Measurements from ENCODE around the gene C16orf96. TPM values are rescaled to one million over a fixed set of nuclear protein-coding genes. Genes with fewer than 3 reads are reported as not detected.

C16orf96 gene
- polyA plus RNA-seq, 1 donor, result 0.18 TPM

DNA sequence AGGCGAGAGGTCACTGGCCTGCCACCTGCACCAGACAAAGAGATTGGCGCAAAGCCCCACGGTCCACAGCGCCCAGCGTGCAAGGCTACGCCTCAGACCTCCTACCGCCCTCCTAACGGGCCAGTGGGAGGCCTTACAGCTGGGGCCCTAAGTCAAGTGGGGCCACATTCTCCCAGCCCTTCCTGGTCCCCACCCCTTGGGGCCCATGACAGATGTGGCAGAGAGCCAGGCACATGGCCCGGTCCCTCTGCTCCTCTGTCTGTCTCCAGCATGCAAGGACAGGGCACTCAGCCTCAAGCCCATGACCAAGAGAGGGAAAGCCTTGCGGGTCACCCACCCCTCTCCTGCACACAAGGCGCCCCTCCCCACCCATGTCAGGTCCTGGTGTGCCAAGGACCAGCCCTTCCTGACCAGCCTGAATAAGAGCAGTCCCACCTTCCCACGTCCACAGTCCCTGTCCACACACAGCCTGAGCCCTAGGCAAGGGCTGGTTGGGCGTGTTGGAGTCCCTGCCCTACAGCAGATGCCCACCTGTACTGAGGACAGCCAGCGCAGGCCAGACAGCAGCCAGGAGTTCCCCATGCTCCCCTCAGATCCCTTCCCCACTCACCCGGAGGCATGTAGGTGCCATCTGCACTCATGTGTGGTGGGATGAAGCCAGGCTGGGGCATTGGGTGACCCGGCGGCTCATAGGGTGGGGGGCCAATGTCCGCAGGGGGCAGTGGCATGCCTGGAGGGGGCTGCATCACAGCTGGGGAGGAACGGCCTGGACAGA lies 42.9 kb upstream of the C16orf96 start:
- Histone ChIP-seq H3K36me3 (ENCODE audit: control insufficient read depth, insufficient read depth, low read length) (peaks cover 57% of the 10 kb centered on the region), H3K27ac (ENCODE audit: low read length) (no peak overlapping the region), H3K4me1 (ENCODE audit: control insufficient read depth, insufficient read depth, low read length) (no peaks in the 10 kb centered on the region), H3K27me3 (ENCODE audit: control insufficient read depth, insufficient read depth, low read length) (no peaks in the 10 kb centered on the region), H3K9me3 (ENCODE audit: control insufficient read depth, low read depth, low read length) (no peaks in the 10 kb centered on the region), H3K4me3 (ENCODE audit: low read length) (no peak overlapping the region)
- no CpG with 5 or more reads among the region's 19 CpGs for WGBS (ENCODE audit: insufficient coverage, low lambda C conversion rate)
- peak in 1 of 2 donors; percentile 29 for DNase-seq

DNA sequence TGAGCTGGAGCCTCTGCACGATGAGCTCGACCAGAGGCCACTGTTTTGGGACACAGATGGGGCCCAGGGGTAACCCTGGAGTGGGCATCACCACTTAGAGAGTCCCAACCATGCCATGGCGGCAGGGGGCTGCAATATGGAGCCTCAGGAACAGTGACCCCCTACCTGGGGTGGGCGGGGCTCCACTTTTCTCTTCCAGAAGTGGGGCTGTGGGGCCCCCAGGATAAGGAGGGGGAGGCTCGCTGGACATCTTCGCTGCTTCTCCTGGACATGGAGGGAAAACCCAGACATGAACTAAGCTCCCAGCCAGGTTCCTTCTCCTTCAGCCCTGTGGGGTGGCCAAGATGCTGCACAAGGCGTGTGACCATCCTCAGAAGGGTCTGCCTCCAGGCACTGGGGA lies 42.3 kb upstream of the C16orf96 start:
- Histone ChIP-seq H3K27ac (ENCODE audit: low read length) (no peak overlapping the region), H3K36me3 (ENCODE audit: control insufficient read depth, insufficient read depth, low read length) (peaks cover 51% of the 10 kb centered on the region), H3K4me3 (ENCODE audit: low read length) (no peak overlapping the region), H3K4me1 (ENCODE audit: control insufficient read depth, insufficient read depth, low read length) (no peaks in the 10 kb centered on the region), H3K9me3 (ENCODE audit: control insufficient read depth, low read depth, low read length) (no peaks in the 10 kb centered on the region), H3K27me3 (ENCODE audit: control insufficient read depth, insufficient read depth, low read length) (no peaks in the 10 kb centered on the region)
- WGBS (ENCODE audit: insufficient coverage, low lambda C conversion rate), result no CpG with 5 or more reads among the region's 7 CpGs
- DNase-seq, result no peak

DNA sequence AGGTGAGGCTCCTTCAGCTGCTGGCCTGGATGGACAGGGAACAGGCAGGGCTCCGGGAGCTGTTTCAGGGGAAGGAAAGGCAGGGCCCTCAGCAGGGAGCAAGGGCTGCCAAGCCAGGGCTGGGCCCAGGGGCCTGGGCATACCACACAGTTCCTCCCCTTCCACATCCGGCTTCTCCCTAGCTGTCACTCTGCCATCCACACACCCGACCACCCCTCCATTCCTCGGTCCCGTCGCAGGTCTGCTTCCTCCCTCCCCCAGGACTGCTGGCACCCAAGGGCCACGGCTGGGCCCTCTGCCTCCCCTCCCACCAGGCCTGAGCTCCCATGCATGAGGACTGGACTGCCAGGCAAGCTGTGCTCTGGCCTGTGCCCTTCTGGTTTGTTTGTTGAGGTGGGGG lies 41.5 kb upstream of the C16orf96 start:
- peak overlapping the region; percentile 23 for H3K27ac ChIP-seq (ENCODE audit: low read length)
- peaks cover 43% of the 10 kb centered on the region for H3K36me3 ChIP-seq (ENCODE audit: control insufficient read depth, insufficient read depth, low read length)
- no CpG with 5 or more reads among the region's 7 CpGs for WGBS (ENCODE audit: insufficient coverage, low lambda C conversion rate)

DNA sequence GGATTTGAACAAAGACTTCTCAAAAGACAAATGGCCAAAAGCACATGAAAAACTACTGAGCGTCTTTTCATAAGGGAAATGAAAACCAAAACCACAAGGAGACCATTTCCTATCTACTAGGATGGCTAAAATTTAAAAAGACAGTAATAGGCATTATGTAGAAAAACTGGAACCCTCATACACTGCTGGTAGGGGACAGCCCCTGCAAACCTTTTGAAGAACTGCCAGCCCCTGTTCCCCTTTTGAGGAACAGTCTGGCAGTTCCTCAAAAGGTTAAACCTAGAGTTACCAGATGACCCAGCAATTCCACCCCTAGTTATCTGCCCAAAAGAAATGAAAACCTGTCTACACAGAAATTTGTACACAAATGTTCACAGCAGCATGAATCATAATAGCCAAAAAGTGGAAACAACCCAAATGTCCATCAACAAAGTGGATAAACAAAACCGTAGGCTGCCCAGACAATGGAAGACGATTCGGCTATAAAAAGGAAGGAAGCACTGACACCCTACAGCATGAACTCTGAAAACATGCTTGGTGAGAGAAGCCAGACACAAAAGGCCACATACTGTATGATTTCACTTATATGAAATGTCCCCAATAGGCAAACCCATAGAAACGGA lies 40.4 kb upstream of the C16orf96 start:
- no peaks in the 10 kb centered on the region for H3K27me3 ChIP-seq (ENCODE audit: control insufficient read depth, insufficient read depth, low read length)
- H3K27ac ChIP-seq (ENCODE audit: low read length), result no peak overlapping the region
- no peaks in the 10 kb centered on the region for H3K4me1 ChIP-seq (ENCODE audit: control insufficient read depth, insufficient read depth, low read length)
- DNase-seq, result no peak
- WGBS (ENCODE audit: insufficient coverage, low lambda C conversion rate), result 100% methylated on average over 1 of the region's 5 CpGs
- H3K36me3 ChIP-seq (ENCODE audit: control insufficient read depth, insufficient read depth, low read length), result peaks cover 35% of the 10 kb centered on the region
- no peak overlapping the region for H3K4me3 ChIP-seq (ENCODE audit: low read length)
- H3K9me3 ChIP-seq (ENCODE audit: control insufficient read depth, low read depth, low read length), result no peaks in the 10 kb centered on the region

More for the DNA sequence above, 41.5 kb upstream of the C16orf96 start:
- Histone ChIP-seq H3K27me3 (ENCODE audit: control insufficient read depth, insufficient read depth, low read length) (no peaks in the 10 kb centered on the region), H3K4me3 (ENCODE audit: low read length) (no peak overlapping the region), H3K9me3 (ENCODE audit: control insufficient read depth, low read depth, low read length) (no peaks in the 10 kb centered on the region), H3K4me1 (ENCODE audit: control insufficient read depth, insufficient read depth, low read length) (no peaks in the 10 kb centered on the region)
- DNase-seq, result no peak

DNA sequence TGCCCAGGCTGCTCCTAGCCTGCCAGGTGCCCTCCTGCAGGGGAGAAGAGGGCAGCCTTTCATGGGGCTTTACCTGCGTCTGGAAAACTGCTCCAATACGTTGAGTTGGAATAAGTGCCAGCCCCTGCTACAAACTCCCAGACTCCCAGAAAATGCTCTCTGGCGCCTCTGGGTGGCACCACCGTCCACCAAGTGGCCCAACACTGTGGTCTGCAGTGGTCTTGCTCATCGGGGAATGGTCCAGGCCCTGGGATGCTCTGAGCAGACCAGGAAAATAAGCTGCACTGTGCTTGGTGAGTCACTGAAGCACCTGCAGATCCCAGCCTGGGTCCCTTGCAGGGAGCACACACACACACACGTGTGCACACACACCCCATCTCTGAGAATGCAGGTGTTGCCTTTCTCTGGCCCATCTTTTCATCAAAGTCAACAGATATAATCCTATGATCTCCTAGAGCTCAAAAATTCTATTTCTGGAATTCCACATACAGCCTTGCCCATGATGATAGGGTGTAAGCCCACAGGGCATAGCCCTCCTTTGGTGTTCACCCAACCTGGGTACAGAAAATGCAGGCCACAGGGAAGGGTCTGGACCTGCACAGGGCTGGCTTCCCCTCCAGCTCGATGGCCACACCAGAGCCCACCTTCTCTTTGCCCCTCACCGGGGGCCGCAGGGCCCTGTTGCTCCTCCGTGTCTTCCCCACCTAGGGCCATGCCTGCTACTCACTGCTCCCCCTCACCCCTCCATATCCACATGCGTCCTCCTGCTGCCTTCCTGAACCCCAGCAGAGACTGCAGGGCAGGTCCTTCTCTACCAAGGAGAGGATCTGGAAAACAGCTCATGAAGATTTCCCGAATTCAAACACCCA lies 38.1 kb upstream of the C16orf96 start:
- peaks cover 26% of the 10 kb centered on the region for H3K36me3 ChIP-seq (ENCODE audit: control insufficient read depth, insufficient read depth, low read length)
- H3K27me3 ChIP-seq (ENCODE audit: control insufficient read depth, insufficient read depth, low read length), result no peaks in the 10 kb centered on the region
- H3K4me1 ChIP-seq (ENCODE audit: control insufficient read depth, insufficient read depth, low read length), result no peaks in the 10 kb centered on the region
- no peaks in the 10 kb centered on the region for H3K9me3 ChIP-seq (ENCODE audit: control insufficient read depth, low read depth, low read length)
- no CpG with 5 or more reads among the region's 12 CpGs for WGBS (ENCODE audit: insufficient coverage, low lambda C conversion rate)
- H3K27ac ChIP-seq (ENCODE audit: low read length), result no peak overlapping the region
- H3K4me3 ChIP-seq (ENCODE audit: low read length), result no peak overlapping the region
- peak in 1 of 2 donors; percentile 21 for DNase-seq

DNA sequence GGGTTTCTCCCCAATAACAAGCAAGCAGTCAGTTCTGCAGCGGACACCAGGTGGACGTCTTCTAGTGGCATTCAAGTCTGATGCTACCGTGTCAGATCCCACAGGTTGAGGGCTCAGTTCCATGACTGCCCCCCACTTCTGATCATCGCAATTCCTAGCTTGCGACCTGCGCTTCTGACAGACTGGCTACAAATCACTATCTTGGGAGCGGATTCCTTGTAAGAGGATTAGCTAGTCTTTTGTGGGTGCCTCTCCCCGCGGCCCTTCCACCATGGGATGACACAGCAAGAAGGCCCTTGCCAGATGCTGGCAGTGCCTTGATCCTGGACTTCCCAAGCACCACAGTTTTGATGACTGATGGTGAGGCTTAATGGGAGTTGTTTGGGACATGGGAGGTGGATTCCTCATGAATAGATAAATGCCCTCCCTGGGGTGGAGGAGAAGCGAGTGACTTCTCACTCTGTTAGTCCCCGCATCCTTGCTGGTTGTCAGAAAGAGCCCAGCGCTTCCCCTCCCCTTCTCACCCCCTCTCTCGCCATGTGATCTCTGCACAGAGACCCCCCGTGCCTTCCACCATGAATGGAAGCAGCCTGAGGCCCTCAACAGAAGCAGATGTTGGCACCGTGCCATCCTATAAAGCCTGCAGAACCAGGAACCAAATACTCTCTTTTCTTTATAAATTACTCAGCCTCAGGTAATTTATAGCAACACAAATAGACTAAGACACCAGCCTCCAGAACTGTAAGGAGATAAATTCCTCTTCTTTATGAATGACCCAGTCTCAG lies 36.7 kb upstream of the C16orf96 start:
- Histone ChIP-seq H3K4me1 (ENCODE audit: control insufficient read depth, insufficient read depth, low read length) (no peaks in the 10 kb centered on the region), H3K27ac (ENCODE audit: low read length) (no peak overlapping the region), H3K9me3 (ENCODE audit: control insufficient read depth, low read depth, low read length) (no peaks in the 10 kb centered on the region), H3K27me3 (ENCODE audit: control insufficient read depth, insufficient read depth, low read length) (no peaks in the 10 kb centered on the region), H3K36me3 (ENCODE audit: control insufficient read depth, insufficient read depth, low read length) (peaks cover 20% of the 10 kb centered on the region), H3K4me3 (ENCODE audit: low read length) (no peak overlapping the region)
- DNase-seq, result no peak
- WGBS (ENCODE audit: insufficient coverage, low lambda C conversion rate), result no CpG with 5 or more reads among the region's 15 CpGs

DNA sequence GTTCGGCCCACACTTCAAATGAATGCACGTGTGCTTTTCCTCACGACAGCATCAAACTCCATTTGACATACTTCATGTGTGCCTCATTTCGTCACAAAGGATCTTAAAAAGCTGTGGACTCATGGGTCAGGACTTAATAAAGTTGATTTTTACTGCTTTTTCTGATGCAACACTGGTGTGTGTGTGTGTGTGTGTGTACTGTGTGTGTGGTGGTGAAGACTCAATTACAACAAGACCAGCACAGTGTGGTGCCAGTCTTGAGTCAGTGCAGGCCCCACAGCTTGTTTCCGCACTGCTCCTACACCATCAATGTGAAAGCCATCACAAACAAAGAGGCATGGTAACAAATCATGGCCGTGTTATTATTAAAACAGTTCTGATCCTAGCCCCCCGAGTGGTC lies 35.2 kb upstream of the C16orf96 start:
- peaks cover 20% of the 10 kb centered on the region for H3K36me3 ChIP-seq (ENCODE audit: control insufficient read depth, insufficient read depth, low read length)
- DNase-seq, result no peak
- H3K4me1 ChIP-seq (ENCODE audit: control insufficient read depth, insufficient read depth, low read length), result no peaks in the 10 kb centered on the region
- no peaks in the 10 kb centered on the region for H3K9me3 ChIP-seq (ENCODE audit: control insufficient read depth, low read depth, low read length)
- H3K27ac ChIP-seq (ENCODE audit: low read length), result no peak overlapping the region
- no CpG with 5 or more reads among the region's 7 CpGs for WGBS (ENCODE audit: insufficient coverage, low lambda C conversion rate)
- H3K27me3 ChIP-seq (ENCODE audit: control insufficient read depth, insufficient read depth, low read length), result no peaks in the 10 kb centered on the region
- no peak overlapping the region for H3K4me3 ChIP-seq (ENCODE audit: low read length)

DNA sequence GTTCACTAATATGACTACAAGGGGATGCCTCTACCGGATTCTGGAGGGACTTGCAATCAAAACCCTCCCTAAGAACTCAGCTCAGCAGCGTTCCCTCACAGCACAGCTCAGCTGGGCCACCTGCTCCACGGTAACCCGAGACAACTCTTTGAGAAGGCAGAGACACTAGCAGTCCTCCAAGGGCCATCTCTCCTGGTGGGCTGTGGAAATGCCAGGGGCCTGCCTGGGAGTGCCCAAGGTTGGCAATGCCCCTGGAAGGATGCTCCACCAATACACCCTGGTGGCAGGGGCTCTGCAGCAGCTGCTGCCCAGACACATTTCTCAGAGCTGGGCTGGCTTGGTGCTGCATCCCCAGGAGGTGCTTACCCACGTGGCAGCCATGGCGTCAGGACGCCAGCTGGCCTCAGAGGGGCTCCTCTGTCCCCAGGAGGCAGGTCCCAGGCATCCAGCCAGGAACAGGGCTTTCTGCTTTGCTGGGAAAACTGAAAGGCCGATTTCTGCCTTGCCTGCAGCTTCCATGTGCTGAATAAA lies 34.0 kb upstream of the C16orf96 start:
- no peak for DNase-seq
- Histone ChIP-seq H3K9me3 (ENCODE audit: control insufficient read depth, low read depth, low read length) (no peaks in the 10 kb centered on the region), H3K27ac (ENCODE audit: low read length) (no peak overlapping the region), H3K4me1 (ENCODE audit: control insufficient read depth, insufficient read depth, low read length) (no peaks in the 10 kb centered on the region), H3K4me3 (ENCODE audit: low read length) (no peak overlapping the region), H3K27me3 (ENCODE audit: control insufficient read depth, insufficient read depth, low read length) (no peaks in the 10 kb centered on the region), H3K36me3 (ENCODE audit: control insufficient read depth, insufficient read depth, low read length) (peaks cover 20% of the 10 kb centered on the region)
- WGBS (ENCODE audit: insufficient coverage, low lambda C conversion rate), result no CpG with 5 or more reads among the region's 8 CpGs

DNA sequence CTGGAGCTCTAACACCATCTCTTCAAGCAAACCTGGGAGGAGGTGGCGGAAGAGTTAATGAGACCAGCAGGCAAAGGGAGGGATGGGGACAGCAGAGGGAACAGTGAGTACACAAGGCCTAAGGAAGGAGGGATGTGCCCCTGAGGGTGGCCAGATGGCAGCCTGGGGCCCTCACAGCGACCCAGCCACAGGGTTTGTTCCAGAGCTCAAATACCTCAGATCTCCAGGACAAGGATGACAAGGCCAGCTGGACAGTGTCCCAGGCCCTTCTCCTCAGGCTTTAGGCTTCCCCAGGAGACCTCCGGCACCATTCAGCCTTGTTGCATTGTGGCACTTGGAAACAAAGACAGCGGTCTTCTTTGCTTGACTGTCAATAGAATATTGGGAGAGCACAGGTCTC lies 32.5 kb upstream of the C16orf96 start:
- no peak overlapping the region for H3K4me3 ChIP-seq (ENCODE audit: low read length)
- H3K27me3 ChIP-seq (ENCODE audit: control insufficient read depth, insufficient read depth, low read length), result no peaks in the 10 kb centered on the region
- WGBS (ENCODE audit: insufficient coverage, low lambda C conversion rate), result no CpG with 5 or more reads among the region's 4 CpGs
- peaks cover 20% of the 10 kb centered on the region for H3K36me3 ChIP-seq (ENCODE audit: control insufficient read depth, insufficient read depth, low read length)
- H3K9me3 ChIP-seq (ENCODE audit: control insufficient read depth, low read depth, low read length), result no peaks in the 10 kb centered on the region
- H3K27ac ChIP-seq (ENCODE audit: low read length), result no peak overlapping the region
- no peaks in the 10 kb centered on the region for H3K4me1 ChIP-seq (ENCODE audit: control insufficient read depth, insufficient read depth, low read length)
- no peak for DNase-seq

DNA sequence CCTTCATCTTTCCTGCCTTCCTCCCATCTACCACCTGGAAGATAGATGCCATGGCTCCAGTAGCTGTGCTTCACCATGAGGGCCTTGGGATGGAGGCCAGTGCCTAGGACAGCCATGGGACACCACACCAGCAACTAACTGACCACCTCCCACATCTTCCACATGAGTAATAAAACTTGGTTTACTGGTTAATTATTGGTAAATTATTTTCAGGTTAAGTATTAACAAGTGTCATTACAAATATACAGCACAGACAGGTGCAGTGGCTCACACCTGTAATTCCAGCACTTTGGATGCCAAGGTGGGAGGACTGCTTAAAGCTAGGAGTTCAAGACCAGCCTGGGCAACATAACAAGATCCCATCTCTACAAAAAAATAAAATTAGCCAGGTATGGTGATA lies 31.6 kb upstream of the C16orf96 start:
- Histone ChIP-seq H3K4me3 (ENCODE audit: low read length) (no peak overlapping the region), H3K4me1 (ENCODE audit: control insufficient read depth, insufficient read depth, low read length) (no peaks in the 10 kb centered on the region), H3K27ac (ENCODE audit: low read length) (no peak overlapping the region), H3K9me3 (ENCODE audit: control insufficient read depth, low read depth, low read length) (no peaks in the 10 kb centered on the region), H3K27me3 (ENCODE audit: control insufficient read depth, insufficient read depth, low read length) (no peaks in the 10 kb centered on the region), H3K36me3 (ENCODE audit: control insufficient read depth, insufficient read depth, low read length) (peaks cover 20% of the 10 kb centered on the region)
- no peak for DNase-seq
